ENCODE data around the gene DHRS3. TPM values are rescaled to one million over a fixed set of nuclear protein-coding genes. Genes with fewer than 3 reads are reported as not detected.

Gene DHRS3
- total and polyA plus RNA-seq, 2 of the 13 experiments (the other 11 are each of a cell fraction or from before 2014, with no cell fraction given): 48.5 to 90.5 TPM

DNA sequence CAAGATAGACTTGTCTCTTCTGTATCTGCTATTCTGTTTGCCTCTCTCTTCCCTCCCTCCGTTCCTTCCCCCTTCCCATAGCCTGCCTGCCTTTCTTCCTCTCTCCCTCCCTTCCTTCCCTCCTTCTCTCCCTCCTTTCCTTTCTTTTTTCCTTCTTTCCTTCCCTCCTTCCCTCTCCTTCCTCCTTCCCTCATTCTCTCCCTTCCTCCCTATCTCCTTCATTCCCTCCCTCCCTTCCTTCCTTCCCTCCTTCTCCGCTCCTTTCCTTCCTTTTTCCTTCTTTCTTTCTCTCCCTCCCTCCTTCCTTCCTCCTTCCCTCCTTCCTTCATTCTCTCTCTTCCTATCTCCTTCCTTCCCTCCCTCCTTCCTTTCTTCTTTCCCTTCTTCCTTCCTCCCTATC lies 26.8 kb upstream of the DHRS3 start:
- Histone ChIP-seq H3K27ac (ENCODE audit: extremely low read length, insufficient read depth, low read length) (no peak overlapping the region), H3K9ac (ENCODE audit: insufficient read depth, low read depth, low read length) (no peak overlapping the region), H3K4me2 (ENCODE audit: low read depth, low read length) (no peak overlapping the region), H3K9me3 (ENCODE audit: low read length) (peaks cover 12% of the 10 kb centered on the region), H3K79me2 (ENCODE audit: insufficient read depth, low read length) (no peaks in the 10 kb centered on the region), H3K36me3 (replicated peaks in 1 of 2; ENCODE audit: control insufficient read depth in 1 of 2, insufficient read depth in 2 of 2, low read length in 2 of 2) (no peaks in the 10 kb centered on the region), H2AFZ (ENCODE audit: low read length) (no peak overlapping the region), H3K4me3 (replicated peaks in 1 of 3; ENCODE audit: insufficient read depth in 1 of 3, low read depth in 2 of 3, low read length in 3 of 3) (no peak overlapping the region), H3K27me3 (ENCODE audit: control insufficient read depth in 1 of 2, insufficient read depth in 2 of 2, low read length in 2 of 2) (peaks cover 0 to 25% of the 10 kb centered on the region in 2 experiments; a peak in 2 of 5 replicates), H4K20me1 (ENCODE audit: insufficient read depth, low read length) (no peaks in the 10 kb centered on the region), H3K4me1 (ENCODE audit: insufficient read depth, low read length) (no peaks in the 10 kb centered on the region)
- TF ChIP-seq FOXP1 (IDR thresholded peaks at IDR 0.05): 0 out of 2 replicates have a peak, but pooled peaks have one; percentile 26
- no peak for TF ChIP-seq FOXP1 (CRISPR knock-in tag; IDR thresholded peaks at IDR 0.05)
- 0 out of 2 replicates have a peak, but pooled peaks have one; percentile 16 for TF ChIP-seq NBN (conservative IDR thresholded peaks at IDR 0.05)
- 0 out of 2 replicates have a peak, but pooled peaks have one; percentile 14 for TF ChIP-seq FOXA1 (IDR thresholded peaks at IDR 0.05)
- TF ChIP-seq FOXA1 (CRISPR knock-in tag; IDR thresholded peaks at IDR 0.05): no peak
- TF ChIP-seq AGO1 (IDR thresholded peaks at IDR 0.05; ENCODE audit: low read depth, low read length, poor library complexity, severe bottlenecking): no peak
- TF ChIP-seq SMC3 (IDR thresholded peaks at IDR 0.05; ENCODE audit: low read length): no peak
- peak; percentile 87 for TF ChIP-seq PCBP2 (optimal IDR thresholded peaks at IDR 0.05; ENCODE audit: low read depth, low read length, poor library complexity, severe bottlenecking)
- in situ Hi-C loops (cut with HindIII; ENCODE audit: extremely low pct_ligation_motif_present, low pct_unique_long_range_greater_than_20kb) (no loop called here), intact Hi-C loops (cut with micrococcal nuclease; ENCODE audit: unreplicated experiment) (no loop called here)
- BruUV-seq (replicated peaks): no TSS peak
- ChIA-PET CTCF (ENCODE audit: low intra/inter-chr PET ratio, low total read pairs) (no interaction called here), POLR2A (no interaction called here)
- ATAC-seq (no peak), FAIRE-seq (no peak), DNase-seq (ENCODE audit: low spot score) (no peak)
- 32% methylated on average over 2 of the region's 2 CpGs for whole genome bisulfite sequencing (ENCODE audit: low lambda C conversion rate)

- ATAC-seq (no peak; the same call in 2 of the 3 replicates), FAIRE-seq (no peak), DNase-seq (ENCODE audit: low spot score) (no peak)
- WGBS (ENCODE audit: low lambda C conversion rate): 40% methylated on average over 2 of the region's 2 CpGs
- H2AFZ ChIP-seq (ENCODE audit: low read length): no peak overlapping the region
- H3K9ac ChIP-seq (ENCODE audit: insufficient read depth, low read depth, low read length): no peak overlapping the region
- no peak overlapping the region for H3K27ac ChIP-seq (ENCODE audit: extremely low read length, insufficient read depth, low read length)
- in situ Hi-C loops (cut with HindIII; ENCODE audit: extremely low pct_ligation_motif_present, low pct_unique_long_range_greater_than_20kb) (no loop called here), intact Hi-C loops (cut with micrococcal nuclease; ENCODE audit: unreplicated experiment) (no loop called here)
- no peak overlapping the region for H3K4me2 ChIP-seq (ENCODE audit: low read depth, low read length)
- H3K4me1 ChIP-seq (ENCODE audit: insufficient read depth, low read length): no peaks in the 10 kb centered on the region
- H3K9me3 ChIP-seq (ENCODE audit: low read length): peaks cover 18% of the 10 kb centered on the region
- H3K36me3 ChIP-seq (replicated peaks in 1 of 2; ENCODE audit: control insufficient read depth in 1 of 2, insufficient read depth in 2 of 2, low read length in 2 of 2): no peaks in the 10 kb centered on the region
- no peaks in the 10 kb centered on the region for H3K79me2 ChIP-seq (ENCODE audit: insufficient read depth, low read length)
- ChIA-PET CTCF (ENCODE audit: low intra/inter-chr PET ratio, low total read pairs) (no interaction called here), POLR2A (no interaction called here)
- no peak for TF ChIP-seq ZSCAN29 (CRISPR knock-in tag; conservative IDR thresholded peaks at IDR 0.05)
- TF ChIP-seq ZNF501 (CRISPR knock-in tag; IDR thresholded peaks at IDR 0.05): no peak
- TF ChIP-seq ZNF557 (CRISPR knock-in tag; IDR thresholded peaks at IDR 0.05): no peak
- TF ChIP-seq ZNF10 (CRISPR knock-in tag; IDR thresholded peaks at IDR 0.05; ENCODE audit: borderline replicate concordance, low read depth): no peak
- TF ChIP-seq SETDB1 (CRISPR knock-in tag; IDR thresholded peaks at IDR 0.05; ENCODE audit: borderline replicate concordance): no peak
- TF ChIP-seq ETV6 (CRISPR knock-in tag; conservative IDR thresholded peaks at IDR 0.05): no peak
- no peak for TF ChIP-seq MTA1 (CRISPR knock-in tag; IDR thresholded peaks at IDR 0.05; ENCODE audit: borderline replicate concordance)
- no peaks in the 10 kb centered on the region for H4K20me1 ChIP-seq (ENCODE audit: insufficient read depth, low read length)
- no peak overlapping the region for H3K4me3 ChIP-seq (replicated peaks in 1 of 3; ENCODE audit: insufficient read depth in 1 of 3, low read depth in 2 of 3, low read length in 3 of 3)
- peaks cover 0 to 21% of the 10 kb centered on the region in 2 experiments; a peak in 2 of 5 replicates for H3K27me3 ChIP-seq (ENCODE audit: control insufficient read depth in 1 of 2, insufficient read depth in 2 of 2, low read length in 2 of 2)
- no TSS peak for BruUV-seq (replicated peaks)
These were observed 26.2 kb upstream of the DHRS3 start for GRCh38 chr1:12644237-12644636.
